Activated naive CD4-positive, alpha-beta T cell treated with anti-CD3 and anti-CD28 coated beads for 36 hours (primary cell): ENCODE measurements around the gene XPO6. TPM values are rescaled to one million over a fixed set of nuclear protein-coding genes. Genes with fewer than 3 reads are reported as not detected.

Experiments used
- CTCF ChIA-PET: fragments of 350-600 bp; sonication (Branson Sonifier 250); formaldehyde crosslinking; loops from one replicate; lab custom pipeline; 2021; ENCODE audit warnings: antibody characterized with exemption; lab: Charles Lee
- DNase-seq: peaks from one replicate; pipeline ENCODE4 v3.0.0-alpha.2; 2020
- H3K27ac Mint-ChIP-seq: one replicate; pipeline ENCODE4 v1.8.0; 2021; ENCODE audit warnings: mild to moderate bottlenecking, mixed read lengths
- H3K27me3 Mint-ChIP-seq: one replicate; pipeline ENCODE4 v1.8.0; 2021; ENCODE audit warnings: low read depth, mixed read lengths
- H3K36me3 Mint-ChIP-seq: one replicate; pipeline ENCODE4 v1.8.0; 2021; ENCODE audit warnings: low read depth, mixed read lengths
- H3K4me1 Mint-ChIP-seq: one replicate; pipeline ENCODE4 v1.8.0; 2021; ENCODE audit warnings: low read depth, mixed read lengths
- H3K4me3 Mint-ChIP-seq: one replicate; pipeline ENCODE4 v1.8.0; 2021; ENCODE audit warnings: mild to moderate bottlenecking, moderate library complexity, mixed read lengths
- H3K9me3 Mint-ChIP-seq: one replicate; pipeline ENCODE4 v1.8.0; 2021; ENCODE audit warnings: mixed read lengths
- intact Hi-C: fragments of 100-400 bp; cut with micrococcal nuclease; formaldehyde crosslinking; loops from one replicate; pipeline ENCODE4 v1.15.1; 2023
- total RNA-seq, 2 experiments: library from RNA; stranded (reverse); gene quantifications; one replicate each; pipeline ENCODE4 v1.2.3, GENCODE V29; 2021

XPO6 gene
- total RNA-seq, 2 experiments from 2014 or later = 215 to 229 TPM

GRCh38 chr16:28104404-28104803 lies 107.4 kb downstream of the XPO6 start:
- CTCF ChIA-PET = interaction anchor here (1.3 to 1.6 kb wide), 2 partner anchors 33 to 114 kb away, joined by 3 to 4 read pairs; no protein-coding TSS in a partner anchor
- no peaks in the 10 kb centered on the region for H3K4me1 Mint-ChIP-seq
- H3K4me3 Mint-ChIP-seq = no peak overlapping the region
- no peak overlapping the region for H3K27ac Mint-ChIP-seq
- no peaks in the 10 kb centered on the region for H3K27me3 Mint-ChIP-seq
- H3K9me3 Mint-ChIP-seq = no peaks in the 10 kb centered on the region
- no peak for DNase-seq
- intact Hi-C loops = no loop called here
- peaks cover 48% of the 10 kb centered on the region for H3K36me3 Mint-ChIP-seq

- H3K9me3 Mint-ChIP-seq = no peaks in the 10 kb centered on the region
- H3K27me3 Mint-ChIP-seq = no peaks in the 10 kb centered on the region
- H3K4me3 Mint-ChIP-seq = peak overlapping the region; percentile 11
- peaks cover 43% of the 10 kb centered on the region for H3K36me3 Mint-ChIP-seq
- CTCF ChIA-PET = interaction anchor here (1.3 to 1.6 kb wide), 2 partner anchors 33 to 114 kb away, joined by 3 to 4 read pairs; no protein-coding TSS in a partner anchor
- intact Hi-C loops = no loop called here
- H3K4me1 Mint-ChIP-seq = no peaks in the 10 kb centered on the region
- H3K27ac Mint-ChIP-seq = no peak overlapping the region
- no peak for DNase-seq
Observed at GRCh38 chr16:28103516-28104170, 108.1 kb downstream of the XPO6 start.

- H3K4me1 Mint-ChIP-seq = no peaks in the 10 kb centered on the region
- no peak overlapping the region for H3K27ac Mint-ChIP-seq
- peaks cover 47% of the 10 kb centered on the region for H3K36me3 Mint-ChIP-seq
- intact Hi-C loops = no loop called here
- no peak for DNase-seq
- CTCF ChIA-PET = no interaction called here
- H3K4me3 Mint-ChIP-seq = no peak overlapping the region
- no peaks in the 10 kb centered on the region for H3K9me3 Mint-ChIP-seq
- H3K27me3 Mint-ChIP-seq = no peaks in the 10 kb centered on the region
Observed at GRCh38 chr16:28101533-28101890, 110.3 kb downstream of the XPO6 start.

GRCh38 chr16:28100810-28101532 lies 110.8 kb downstream of the XPO6 start:
- H3K9me3 Mint-ChIP-seq = no peaks in the 10 kb centered on the region
- H3K27me3 Mint-ChIP-seq = no peaks in the 10 kb centered on the region
- peaks cover 44% of the 10 kb centered on the region for H3K36me3 Mint-ChIP-seq
- intact Hi-C loops = no loop called here
- no peaks in the 10 kb centered on the region for H3K4me1 Mint-ChIP-seq
- DNase-seq = no peak
- no peak overlapping the region for H3K4me3 Mint-ChIP-seq
- H3K27ac Mint-ChIP-seq = no peak overlapping the region
- CTCF ChIA-PET = interaction anchor here (0.6 kb wide), 1 partner anchor 12 kb away, joined by 3 read pairs; no protein-coding TSS in a partner anchor

GRCh38 chr16:28098959-28099945 lies 112.5 kb downstream of the XPO6 start:
- no peaks in the 10 kb centered on the region for H3K27me3 Mint-ChIP-seq
- CTCF ChIA-PET = no interaction called here

GRCh38 chr16:28098171-28098958 lies 113.4 kb downstream of the XPO6 start:
- Mint-ChIP-seq H3K4me1 (no peaks in the 10 kb centered on the region), H3K27ac (peak overlapping the region; percentile 30), H3K9me3 (no peaks in the 10 kb centered on the region), H3K36me3 (peaks cover 28% of the 10 kb centered on the region), H3K27me3 (no peaks in the 10 kb centered on the region), H3K4me3 (no peak overlapping the region)
- intact Hi-C loops = no loop called here
- CTCF ChIA-PET = no interaction called here
- no peak for DNase-seq

More at GRCh38 chr16:28098959-28099945, 112.5 kb downstream of the XPO6 start:
- Mint-ChIP-seq H3K9me3 (no peaks in the 10 kb centered on the region), H3K36me3 (peaks cover 37% of the 10 kb centered on the region), H3K4me3 (no peak overlapping the region), H3K4me1 (no peaks in the 10 kb centered on the region), H3K27ac (peak overlapping the region; percentile 46)
- no peak for DNase-seq
- intact Hi-C loops = no loop called here

- H3K27ac Mint-ChIP-seq = no peak overlapping the region
- no peaks in the 10 kb centered on the region for H3K9me3 Mint-ChIP-seq
- intact Hi-C loops = no loop called here
- no peak for DNase-seq
- H3K4me1 Mint-ChIP-seq = no peaks in the 10 kb centered on the region
- H3K36me3 Mint-ChIP-seq = peaks cover 24% of the 10 kb centered on the region
- no peaks in the 10 kb centered on the region for H3K27me3 Mint-ChIP-seq
- CTCF ChIA-PET = no interaction called here
- no peak overlapping the region for H3K4me3 Mint-ChIP-seq
Observed at GRCh38 chr16:28096983-28097899, 114.5 kb downstream of the XPO6 start.

GRCh38 chr16:28093385-28093725 lies 118.4 kb downstream of the XPO6 start:
- H3K27me3 Mint-ChIP-seq = no peaks in the 10 kb centered on the region
- intact Hi-C loops = no loop called here
- H3K9me3 Mint-ChIP-seq = no peaks in the 10 kb centered on the region
- no peak overlapping the region for H3K4me3 Mint-ChIP-seq
- H3K36me3 Mint-ChIP-seq = peaks cover 13% of the 10 kb centered on the region
- H3K27ac Mint-ChIP-seq = no peak overlapping the region
- no peak for DNase-seq
- CTCF ChIA-PET = no interaction called here
- no peaks in the 10 kb centered on the region for H3K4me1 Mint-ChIP-seq

- intact Hi-C loops = no loop called here
- H3K27me3 Mint-ChIP-seq = no peaks in the 10 kb centered on the region
- DNase-seq = no peak
- CTCF ChIA-PET = interaction anchor here (0.7 to 1.2 kb wide), 2 partner anchors 57 to 126 kb away, joined by 3 to 4 read pairs; no protein-coding TSS in a partner anchor
- H3K36me3 Mint-ChIP-seq = peaks cover 8% of the 10 kb centered on the region
- no peaks in the 10 kb centered on the region for H3K4me1 Mint-ChIP-seq
- no peaks in the 10 kb centered on the region for H3K9me3 Mint-ChIP-seq
- H3K27ac Mint-ChIP-seq = no peak overlapping the region
- H3K4me3 Mint-ChIP-seq = no peak overlapping the region
Observed at GRCh38 chr16:28092721-28093384, 118.9 kb downstream of the XPO6 start.

- DNase-seq = no peak
- no peaks in the 10 kb centered on the region for H3K9me3 Mint-ChIP-seq
- no peak overlapping the region for H3K27ac Mint-ChIP-seq
- no peaks in the 10 kb centered on the region for H3K27me3 Mint-ChIP-seq
- H3K4me3 Mint-ChIP-seq = no peak overlapping the region
- no peaks in the 10 kb centered on the region for H3K4me1 Mint-ChIP-seq
- CTCF ChIA-PET = interaction anchor here (0.9 kb wide), 1 partner anchor 122 kb away, joined by 3 read pairs; no protein-coding TSS in a partner anchor
- intact Hi-C loops = no loop called here
- no peaks in the 10 kb centered on the region for H3K36me3 Mint-ChIP-seq
Observed at GRCh38 chr16:28091656-28092055, 120.1 kb downstream of the XPO6 start.
